CD14-positive monocyte (primary cell): ENCODE measurements around the gene PLCD3. TPM values are rescaled to one million over a fixed set of nuclear protein-coding genes. Genes with fewer than 3 reads are reported as not detected.

Source experiments
- DNase-seq, 3 donors: peaks; one replicate each; pipeline ENCODE4 v3.0.0-alpha.2; 2011 to 2022
- H2AFZ ChIP-seq: 2 replicates; pipeline ENCODE4 v1.6.0; 2012; ENCODE audit warnings: mild to moderate bottlenecking, low read depth, low read length, inconsistent platforms; ENCODE audit not compliant: insufficient read depth, poor library complexity, severe bottlenecking
- H3K27ac ChIP-seq, 2 donors: 1 replicate in 1 of 2; 2 replicates in 1 of 2; pipeline ENCODE4 v1.5.1; 2012 to 2013; ENCODE audit warnings: low read length in 2 of 2, control low read depth in 1 of 2, inconsistent platforms in 1 of 2, low read depth in 1 of 2, mild to moderate bottlenecking in 1 of 2
- H3K27me3 ChIP-seq, 2 donors: one replicate each; pipeline versions ENCODE4 v1.6.0 to v1.6.1; 2011 to 2013; ENCODE audit warnings: low read length in 2 of 2; ENCODE audit not compliant: control insufficient read depth in 2 of 2, insufficient read depth in 2 of 2
- H3K36me3 ChIP-seq, 2 donors: replicated peaks in 1 of 2; 1 replicate in 1 of 2; 2 replicates in 1 of 2; pipeline versions ENCODE4 v1.5.1 to v1.6.1; 2012 to 2013; ENCODE audit warnings: low read length in 2 of 2, control low read depth in 1 of 2, inconsistent platforms in 1 of 2, mild to moderate bottlenecking in 1 of 2; ENCODE audit not compliant: insufficient read depth in 2 of 2, control insufficient read depth in 1 of 2
- H3K4me1 ChIP-seq, 2 donors: 1 replicate in 1 of 2; 2 replicates in 1 of 2; pipeline versions ENCODE4 v1.5.1 to v1.6.1; 2012 to 2013; ENCODE audit warnings: low read length in 2 of 2, control low read depth in 1 of 2, inconsistent platforms in 1 of 2, mild to moderate bottlenecking in 1 of 2, moderate library complexity in 1 of 2; ENCODE audit not compliant: insufficient read depth in 2 of 2, control insufficient read depth in 1 of 2
- H3K4me2 ChIP-seq: replicated peaks from 2 replicates; pipeline ENCODE3; 2012; ENCODE audit warnings: low read length, moderate library complexity, mild to moderate bottlenecking; ENCODE audit not compliant: poor library complexity, severe bottlenecking; ENCODE audit errors: extremely low read depth
- H3K4me3 ChIP-seq, 3 experiments: fragments of 200-600 bp in 1 of 3; sonication (generic) in 1 of 3; replicated peaks in 1 of 3; 1 replicate in 2 of 3; 2 replicates in 1 of 3; pipeline ENCODE4 v1.5.1; 2011 to 2013; ENCODE audit warnings: low read length in 3 of 3, mild to moderate bottlenecking in 3 of 3, control low read depth in 2 of 3, low read depth in 2 of 3, inconsistent platforms in 1 of 3, moderate library complexity in 1 of 3
- H3K79me2 ChIP-seq: 2 replicates; pipeline ENCODE4 v1.6.0; 2012; ENCODE audit warnings: mild to moderate bottlenecking, control low read depth, inconsistent platforms, low read length, moderate library complexity; ENCODE audit not compliant: insufficient read depth
- H3K9ac ChIP-seq: 2 replicates; pipeline ENCODE4 v1.6.0; 2017; ENCODE audit warnings: low read length, mild to moderate bottlenecking; ENCODE audit not compliant: insufficient read depth, poor library complexity, severe bottlenecking
- H3K9me3 ChIP-seq, 2 donors: replicated peaks in 1 of 2; 1 replicate in 1 of 2; 2 replicates in 1 of 2; pipeline versions ENCODE4 v1.5.1 to v1.6.1; 2012 to 2013; ENCODE audit warnings: low read length in 2 of 2, control low read depth in 1 of 2; ENCODE audit not compliant: control insufficient read depth in 1 of 2, insufficient read depth in 1 of 2
- H4K20me1 ChIP-seq: 2 replicates; pipeline ENCODE4 v1.6.0; 2012; ENCODE audit warnings: mild to moderate bottlenecking, low read length, control low read depth, moderate library complexity; ENCODE audit not compliant: insufficient read depth
- H3K27ac Mint-ChIP-seq, 7 donors: one replicate each; pipeline ENCODE4 v1.8.0; 2020; ENCODE audit warnings: mild to moderate bottlenecking in 7 of 7, mixed read lengths in 7 of 7, moderate library complexity in 6 of 7, inconsistent platforms in 2 of 7
- H3K27me3 Mint-ChIP-seq, 3 donors: one replicate each; pipeline ENCODE4 v1.8.0; 2021 to 2022; ENCODE audit warnings: low read depth in 3 of 3, mild to moderate bottlenecking in 3 of 3, mixed read lengths in 3 of 3, moderate library complexity in 3 of 3, inconsistent platforms in 1 of 3
- H3K36me3 Mint-ChIP-seq, 2 donors: one replicate each; pipeline ENCODE4 v1.8.0; 2020; ENCODE audit warnings: mixed read lengths in 2 of 2, inconsistent platforms in 1 of 2, mild to moderate bottlenecking in 1 of 2
- H3K4me1 Mint-ChIP-seq: one replicate; pipeline ENCODE4 v1.8.0; 2020; ENCODE audit warnings: mild to moderate bottlenecking, mixed read lengths
- H3K4me3 Mint-ChIP-seq, 2 donors: one replicate each; pipeline ENCODE4 v1.8.0; 2020; ENCODE audit warnings: mild to moderate bottlenecking in 2 of 2, mixed read lengths in 2 of 2, moderate library complexity in 1 of 2
- H3K9me3 Mint-ChIP-seq, 7 donors: one replicate each; pipeline ENCODE4 v1.8.0; 2020 to 2022; ENCODE audit warnings: mixed read lengths in 7 of 7, mild to moderate bottlenecking in 6 of 7, moderate library complexity in 6 of 7, inconsistent platforms in 2 of 7
- CTCF ChIP-seq: fragments of 200-600 bp; IDR thresholded peaks from one replicate; pipeline ENCODE4 v1.8.0; 2022; ENCODE audit warnings: antibody characterized with exemption, mild to moderate bottlenecking
- WGBS: methylation state at CpG from one replicate; pipeline ENCODE4 v1.1.5; 2013; ENCODE audit warnings: missing lambda C conversion rate; ENCODE audit not compliant: insufficient coverage; 5-methylcytosine and 5-hydroxymethylcytosine counted together
- intact Hi-C, 2 donors: fragments of 100-400 bp; cut with micrococcal nuclease; formaldehyde crosslinking; loops; one replicate each; pipeline versions ENCODE4 v1.15.0 to v1.15.1; 2023
- polyA plus RNA-seq, 3 donors: library from polyadenylated mRNA; depleted of rRNA in 1 of 3; unstranded in 2 of 3; stranded (reverse) in 1 of 3; fragments of 300-500 nt in 2 of 3; fragments of >200 nt in 1 of 3; fragmentation: Illumina TruSeq in 2 of 3; gene quantifications; 1 replicate in 2 of 3; 2 replicates in 1 of 3; pipeline ENCODE4 v1.2.3, GENCODE V29; 2012 to 2021

The PLCD3 gene
- polyA plus RNA-seq, 3 donors, result 0.97 to 25.8 (median 2.5) TPM

GRCh38 chr17:45086865-45087503 lies 45.3 kb downstream of the PLCD3 start:
- H3K79me2 ChIP-seq, result peaks cover 2% of the 10 kb centered on the region
- Mint-ChIP-seq H3K27me3 (no peaks in the 10 kb centered on the region), H3K27ac (peak overlapping the region in 1 of 7 donors; percentile 43), H3K4me1 (no peaks in the 10 kb centered on the region), H3K36me3 (peaks cover 70 to 99% of the 10 kb centered on the region in 2 donors), H3K4me3 (no peak overlapping the region), H3K9me3 (no peaks in the 10 kb centered on the region)
- DNase-seq, result no peak
- no peak overlapping the region for H3K9ac ChIP-seq
- H4K20me1 ChIP-seq, result peaks cover 42% of the 10 kb centered on the region
- no peak overlapping the region for H3K27ac ChIP-seq
- peaks cover 81 to 97% of the 10 kb centered on the region in 2 donors for H3K36me3 ChIP-seq
- TF ChIP-seq CTCF, result no peak
- H3K4me3 ChIP-seq, result no peak overlapping the region
- H3K4me2 ChIP-seq, result no peak overlapping the region
- intact Hi-C loops, result no loop called here
- H3K4me1 ChIP-seq, result no peaks in the 10 kb centered on the region
- 93% methylated on average over 2 of the region's 6 CpGs for WGBS
- no peak overlapping the region for H2AFZ ChIP-seq
- H3K27me3 ChIP-seq, result no peaks in the 10 kb centered on the region
- H3K9me3 ChIP-seq, result no peaks in the 10 kb centered on the region

GRCh38 chr17:45086391-45086790 lies 45.9 kb downstream of the PLCD3 start:
- H3K27ac Mint-ChIP-seq, result peak overlapping the region in 3 of 7 donors; percentile 43 to 46 (median 46)
- H3K27me3 Mint-ChIP-seq, result no peaks in the 10 kb centered on the region
- H3K4me3 Mint-ChIP-seq, result no peak overlapping the region
- Histone ChIP-seq H2AFZ (no peak overlapping the region), H3K79me2 (peaks cover 8% of the 10 kb centered on the region), H3K36me3 (peaks cover 81 to 97% of the 10 kb centered on the region in 2 donors), H4K20me1 (peaks cover 41% of the 10 kb centered on the region), H3K27ac (no peak overlapping the region), H3K9ac (no peak overlapping the region), H3K4me2 (no peak overlapping the region), H3K4me1 (no peaks in the 10 kb centered on the region), H3K9me3 (no peaks in the 10 kb centered on the region), H3K27me3 (no peaks in the 10 kb centered on the region), H3K4me3 (no peak overlapping the region)
- no peak for TF ChIP-seq CTCF
- H3K9me3 Mint-ChIP-seq, result no peaks in the 10 kb centered on the region
- 100% methylated on average over 3 of the region's 4 CpGs for WGBS
- intact Hi-C loops, result no loop called here
- DNase-seq, result no peak
- peaks cover 70 to 99% of the 10 kb centered on the region in 2 donors for H3K36me3 Mint-ChIP-seq
- H3K4me1 Mint-ChIP-seq, result no peaks in the 10 kb centered on the region
